MM.1S (cell line): ENCODE measurements around the gene ACKR2.

Experiments
- EZH2 ChIP-seq: fragments of 300-600 bp; sonication (generic); optimal IDR thresholded peaks from 2 replicates; pipeline ENCODE3; 2017; ENCODE audit warnings: low read depth, mild to moderate bottlenecking, antibody characterized with exemption, low read length, mixed read lengths
- EZH2phosphoT487 ChIP-seq: fragments of 300-600 bp; sonication (generic); IDR thresholded peaks from 2 replicates; pipeline ENCODE4 v1.6.1; 2018; ENCODE audit warnings: antibody characterized with exemption, low read length
- TF ChIP-seq, protein P1 (sequence below): fragments of 300-600 bp; sonication (generic); IDR thresholded peaks from 2 replicates; pipeline ENCODE4 v1.5.1; 2016; ENCODE audit warnings: antibody characterized with exemption, low read length, mixed read lengths

DNA sequence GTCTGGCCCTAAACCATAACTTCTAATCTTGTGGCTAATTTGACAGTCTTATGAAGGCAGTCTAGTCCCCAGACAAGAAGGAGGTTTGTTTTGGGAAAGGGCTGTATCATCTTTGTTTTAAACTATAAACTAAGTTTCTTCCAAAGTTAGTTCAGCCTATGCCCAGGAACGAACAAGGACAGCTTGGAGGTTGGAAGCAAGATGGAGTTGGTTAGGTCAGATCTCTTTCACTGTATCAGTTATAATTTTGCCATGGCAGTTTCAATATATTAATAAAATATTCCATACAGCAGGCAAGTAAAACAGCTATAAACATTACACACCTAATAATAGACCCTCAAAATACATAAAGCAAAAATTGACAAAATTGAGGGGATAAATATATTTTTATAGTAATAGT lies 83.6 kb downstream of the ACKR2 start:
- no peak for TF ChIP-seq EZH2phosphoT487
- TF ChIP-seq, protein P1, sequence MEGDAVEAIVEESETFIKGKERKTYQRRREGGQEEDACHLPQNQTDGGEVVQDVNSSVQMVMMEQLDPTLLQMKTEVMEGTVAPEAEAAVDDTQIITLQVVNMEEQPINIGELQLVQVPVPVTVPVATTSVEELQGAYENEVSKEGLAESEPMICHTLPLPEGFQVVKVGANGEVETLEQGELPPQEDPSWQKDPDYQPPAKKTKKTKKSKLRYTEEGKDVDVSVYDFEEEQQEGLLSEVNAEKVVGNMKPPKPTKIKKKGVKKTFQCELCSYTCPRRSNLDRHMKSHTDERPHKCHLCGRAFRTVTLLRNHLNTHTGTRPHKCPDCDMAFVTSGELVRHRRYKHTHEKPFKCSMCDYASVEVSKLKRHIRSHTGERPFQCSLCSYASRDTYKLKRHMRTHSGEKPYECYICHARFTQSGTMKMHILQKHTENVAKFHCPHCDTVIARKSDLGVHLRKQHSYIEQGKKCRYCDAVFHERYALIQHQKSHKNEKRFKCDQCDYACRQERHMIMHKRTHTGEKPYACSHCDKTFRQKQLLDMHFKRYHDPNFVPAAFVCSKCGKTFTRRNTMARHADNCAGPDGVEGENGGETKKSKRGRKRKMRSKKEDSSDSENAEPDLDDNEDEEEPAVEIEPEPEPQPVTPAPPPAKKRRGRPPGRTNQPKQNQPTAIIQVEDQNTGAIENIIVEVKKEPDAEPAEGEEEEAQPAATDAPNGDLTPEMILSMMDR: no peak
- TF ChIP-seq EZH2: no peak
